CD4-positive, alpha-beta T cell treated with Interleukin-12 subunit alpha and Interleukin-12 subunit beta, for 1 hour (primary cell): ENCODE results near the gene MAP4K1.
A peak's percentile ranks its signal among the peaks of the same experiment; 100 is the strongest.
"Not testable (repeated sequence)": the region's sequence is repeated elsewhere in the genome, so short reads cannot be mapped to it uniquely, and the experiment has no call there.

ENCODE experiments used
- DNase-seq: peaks from one replicate; pipeline ENCODE4 v3.0.0-alpha.2; 2020

Gene MAP4K1

GRCh38 chr19:38619361-38620174 is 1.8 kb upstream of the MAP4K1 start:
- no peak for DNase-seq

GRCh38 chr19:38618590-38619360 is 1.0 kb upstream of the MAP4K1 start, which contains the start of gene EIF3K:
EIF3K (plus strand) TSS chr19:38619188; CDS start chr19:38619269, 81 bp downstream.
- peak; percentile 98 for DNase-seq

DNA sequence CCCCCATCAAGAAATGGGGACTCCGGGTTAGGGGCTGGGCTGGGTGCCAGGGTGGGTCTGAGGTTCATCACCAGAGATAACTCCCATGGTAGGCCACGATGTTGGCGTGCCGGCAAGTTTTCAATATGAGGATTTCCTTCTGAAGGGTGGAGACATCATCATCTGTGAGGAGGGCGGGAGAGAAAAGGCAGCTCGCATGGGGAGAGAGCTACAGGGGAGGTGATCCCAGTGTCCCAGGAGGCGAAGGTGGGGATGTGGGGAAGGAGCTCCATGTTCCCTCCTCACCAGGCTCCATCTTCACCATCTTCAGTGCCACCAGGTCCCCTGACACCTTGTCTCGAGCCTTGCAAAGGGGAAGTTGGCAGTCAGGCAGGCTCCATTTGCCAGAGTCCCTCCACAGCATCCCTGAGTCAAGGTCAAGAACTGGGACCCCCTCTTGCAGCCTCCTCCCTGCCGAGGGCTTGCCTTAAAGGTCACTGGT is 430 bp downstream of the MAP4K1 start:
- DNase-seq: no peak

DNA sequence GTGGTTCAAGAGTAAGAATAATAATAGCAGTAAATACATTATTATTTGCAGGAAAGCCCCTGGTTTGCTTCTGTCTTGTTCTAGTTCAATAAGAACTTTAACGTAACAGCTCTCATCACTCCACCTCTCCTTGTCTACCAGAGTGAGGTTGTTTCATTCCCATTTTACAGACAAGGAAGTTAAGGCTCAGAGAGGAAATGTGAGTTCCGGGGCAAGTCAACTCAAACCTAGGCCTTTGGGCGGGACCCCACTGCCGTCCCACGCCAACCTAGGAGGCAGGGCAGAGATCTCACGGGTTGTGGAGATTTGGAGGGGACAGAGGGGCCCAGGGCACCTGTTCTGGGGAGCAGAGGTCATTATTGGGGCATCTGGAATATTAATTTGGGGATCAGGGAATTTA is 1.5 kb downstream of the MAP4K1 start:
- no peak for DNase-seq

- no peak for DNase-seq
Measured at GRCh38 chr19:38615007-38615581, 2.7 kb downstream of the MAP4K1 start.

GRCh38 chr19:38614289-38614688 is 3.5 kb downstream of the MAP4K1 start:
- DNase-seq: no peak

DNA sequence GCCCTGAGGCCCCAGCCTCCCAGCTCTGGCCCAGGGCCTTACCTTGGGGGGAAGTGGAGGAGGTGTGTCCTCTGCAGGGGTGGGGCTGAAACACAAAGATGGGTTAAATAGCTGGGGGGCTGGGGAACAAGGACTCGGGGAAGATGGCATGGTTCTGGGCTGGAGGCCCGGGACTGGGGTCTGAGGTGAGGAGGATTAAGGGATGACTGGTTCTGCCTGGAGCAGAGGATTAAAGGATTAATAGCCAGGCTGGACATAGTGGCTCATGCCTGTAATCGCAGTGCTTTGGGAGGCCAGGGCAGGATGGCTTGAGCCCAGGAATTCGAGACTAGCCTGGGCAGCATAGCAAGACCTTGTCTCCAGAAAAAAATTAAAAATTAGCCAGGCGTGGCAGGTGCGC is 11.6 kb downstream of the MAP4K1 start:
- DNase-seq: no peak

- DNase-seq: not testable (repeated sequence)
Measured at GRCh38 chr19:38602856-38603255, 14.9 kb downstream of the MAP4K1 start.

- DNase-seq: no peak
Measured at GRCh38 chr19:38599722-38600121, 18.0 kb downstream of the MAP4K1 start.

DNA sequence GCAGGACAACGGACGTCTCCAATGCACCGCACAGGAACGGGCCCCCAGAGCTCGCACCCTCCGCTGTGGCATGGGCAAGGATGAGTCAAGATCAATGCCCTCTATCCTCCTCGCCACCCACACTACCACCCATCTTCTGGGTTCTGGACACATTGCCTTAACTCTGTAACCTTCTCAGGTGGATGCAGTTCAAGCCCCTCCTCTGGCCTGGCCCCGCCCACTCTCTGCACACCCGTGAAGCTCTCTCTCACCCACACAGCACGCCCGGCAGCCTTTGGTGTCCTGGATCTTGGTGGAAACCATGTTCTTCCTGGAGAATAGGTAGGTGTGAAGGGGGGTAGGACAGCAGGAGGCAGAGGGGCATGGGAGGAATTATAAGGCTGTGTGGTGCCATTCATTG is 20.7 kb downstream of the MAP4K1 start:
- DNase-seq: no peak

DNA sequence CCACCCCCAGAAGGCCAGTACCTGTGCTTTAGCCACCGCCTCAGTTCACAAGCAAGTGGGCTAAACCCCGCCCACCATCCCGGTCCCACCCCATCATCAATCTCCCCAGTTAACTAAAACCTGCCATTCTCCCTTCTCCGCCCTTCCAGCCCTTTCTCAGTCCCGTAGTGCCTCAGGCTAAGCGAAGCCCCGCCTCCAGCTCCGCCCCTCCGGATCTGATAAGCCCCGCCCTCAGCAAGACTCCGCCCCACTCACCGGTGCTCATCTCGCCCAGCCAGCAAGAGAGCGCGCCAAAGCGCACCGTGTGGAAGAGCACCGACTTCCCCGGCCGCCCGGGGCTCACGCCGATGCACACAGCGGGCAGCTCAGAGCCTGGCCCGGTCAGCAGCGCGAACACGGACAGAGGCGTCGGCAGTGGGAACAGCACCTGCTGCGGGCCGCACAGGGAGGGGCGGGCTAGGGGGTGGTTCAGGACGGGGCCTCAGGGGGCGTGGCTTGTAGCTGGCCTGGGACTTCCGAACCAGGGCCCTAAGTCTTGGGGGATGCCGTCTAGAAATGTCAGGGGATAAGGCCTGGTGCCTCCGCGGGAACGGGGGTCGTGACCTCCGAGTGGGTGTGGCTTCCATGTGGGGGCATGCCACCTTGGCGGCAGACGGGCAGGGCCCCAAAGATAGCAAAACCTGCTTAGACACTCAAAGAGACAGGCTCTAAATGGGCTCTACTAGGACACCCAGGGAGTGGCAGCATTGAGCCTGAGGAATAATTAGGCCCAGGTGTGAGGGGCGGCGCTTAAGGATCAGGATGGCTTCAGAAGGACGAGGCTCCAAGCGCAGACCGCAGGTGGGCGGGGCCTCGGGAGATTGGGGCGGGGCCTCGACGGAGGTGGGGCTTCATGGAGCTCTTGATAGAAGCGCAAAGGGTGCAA is 21.4 kb downstream of the MAP4K1 start:
- peak; percentile 10 for DNase-seq

DNA sequence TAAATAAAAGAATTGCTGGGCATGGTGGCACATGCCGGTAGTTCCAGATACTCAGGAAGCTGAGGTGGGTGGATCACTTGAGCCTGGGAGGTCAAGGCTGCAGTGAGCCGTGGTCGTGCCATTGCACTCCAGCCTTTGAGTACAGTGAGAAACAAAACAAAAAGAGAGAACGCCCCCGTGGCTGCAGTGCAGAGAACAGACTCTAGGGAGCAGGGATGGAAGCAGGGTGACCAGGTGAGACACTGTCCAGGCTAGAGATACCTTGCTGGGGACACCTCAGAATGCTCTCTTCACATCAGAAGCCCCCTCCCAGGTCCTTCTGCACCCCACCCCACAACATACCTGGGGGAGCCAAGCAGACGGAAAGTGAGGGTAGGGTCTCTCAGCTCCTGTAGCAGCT is 24.8 kb downstream of the MAP4K1 start:
- no peak for DNase-seq

DNA sequence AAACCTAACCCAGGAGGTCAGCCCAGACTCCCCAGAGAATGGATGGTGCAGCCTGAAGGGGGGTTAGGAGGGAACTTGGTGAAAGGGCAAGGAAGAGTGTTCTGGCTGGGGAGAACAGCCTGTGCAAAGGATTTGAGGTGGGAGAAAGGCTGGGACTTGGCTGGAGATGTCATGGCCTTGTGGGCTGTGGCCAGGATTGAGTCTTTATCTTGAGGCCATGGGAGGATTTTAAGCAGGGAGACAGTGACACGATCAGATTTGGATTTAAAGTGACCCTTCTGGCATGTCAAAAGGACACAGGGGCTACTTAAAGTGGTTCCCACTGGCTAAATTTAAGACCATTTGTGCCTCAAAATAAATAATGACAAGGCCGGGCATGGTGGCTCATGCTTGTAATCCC is 29.7 kb downstream of the MAP4K1 start:
- DNase-seq: no peak

DNA sequence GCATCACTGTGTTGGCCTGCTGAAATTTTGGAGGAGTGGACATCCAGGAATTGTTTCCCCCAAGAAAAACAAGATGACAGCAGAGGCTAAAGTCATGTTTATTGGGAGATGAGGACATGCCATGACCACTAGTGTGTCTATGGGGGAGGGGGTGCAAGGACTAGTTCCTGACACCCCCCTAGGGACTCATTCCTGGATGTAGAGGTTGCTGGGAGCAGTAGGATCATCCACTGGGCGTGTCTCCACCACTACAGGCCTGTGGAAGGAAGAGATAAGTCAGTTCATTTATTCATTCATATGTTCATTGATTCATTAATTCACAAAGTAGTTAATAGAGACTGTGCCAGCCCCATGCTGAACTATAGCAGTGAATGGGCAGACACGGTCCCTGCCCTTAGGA is 30.2 kb downstream of the MAP4K1 start:
- DNase-seq: no peak

DNA sequence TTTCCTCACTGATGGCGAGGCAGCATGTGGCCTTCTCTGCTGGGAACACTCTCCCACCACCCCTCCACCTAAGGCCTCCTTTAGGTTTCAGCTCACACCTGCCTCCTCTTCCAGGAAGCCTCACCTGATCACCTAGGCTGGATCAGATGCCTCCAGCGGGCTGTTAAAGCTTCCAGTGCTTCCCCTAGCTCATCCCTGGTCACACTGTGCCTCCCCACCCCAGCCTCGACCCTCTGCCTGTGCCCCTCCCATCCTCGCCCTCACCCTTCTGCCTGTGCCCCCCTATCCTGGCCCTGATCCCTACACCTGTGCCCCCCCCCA is 33.8 kb downstream of the MAP4K1 start:
- no peak for DNase-seq

GRCh38 chr19:38583219-38583984 is 34.4 kb downstream of the MAP4K1 start:
- DNase-seq: no peak

DNA sequence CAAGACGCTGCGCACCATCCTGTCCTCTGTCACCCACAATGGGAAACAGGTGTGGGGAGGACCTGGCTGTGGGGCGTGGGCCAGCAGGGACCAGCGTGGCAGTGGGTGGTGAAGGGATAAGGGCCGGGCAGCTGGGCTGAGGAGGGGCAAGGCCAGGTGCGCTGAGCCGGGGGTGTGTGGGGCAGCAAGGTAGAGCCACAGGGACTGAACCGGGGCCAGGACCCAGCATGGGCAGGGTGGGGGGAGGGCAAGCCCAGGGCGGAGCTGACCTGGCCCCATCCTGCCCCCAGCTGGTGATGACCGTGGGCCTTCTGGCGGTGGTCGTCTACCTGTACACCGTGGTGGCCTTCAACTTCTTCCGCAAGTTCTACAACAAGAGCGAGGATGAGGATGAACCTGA is 37.7 kb downstream of the MAP4K1 start:
- DNase-seq: no peak

DNA sequence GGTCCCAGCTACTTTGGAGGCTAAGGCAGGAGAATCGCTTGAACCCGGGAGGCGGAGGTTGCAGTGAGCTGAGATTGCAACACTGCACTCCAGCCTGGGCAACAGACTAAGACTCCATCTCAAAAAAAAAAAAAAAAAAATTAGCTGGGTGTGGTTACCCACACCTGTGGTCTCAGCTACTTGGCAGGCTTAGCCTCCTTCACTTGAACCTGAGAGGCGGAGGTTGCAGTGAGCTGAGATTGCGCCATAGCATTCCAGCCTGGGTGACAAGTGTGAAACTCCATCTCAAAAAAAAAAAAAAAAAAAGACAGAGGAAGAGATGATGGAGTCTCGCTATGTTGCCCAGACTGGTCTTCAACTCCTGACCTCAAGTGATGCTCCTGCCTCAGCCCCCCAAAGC is 38.4 kb downstream of the MAP4K1 start:
- peak; percentile 24 for DNase-seq

- DNase-seq: no peak
Measured at GRCh38 chr19:38577826-38578225, 39.9 kb downstream of the MAP4K1 start.

GRCh38 chr19:38571682-38572081 is 46.1 kb downstream of the MAP4K1 start:
- no peak for DNase-seq

DNA sequence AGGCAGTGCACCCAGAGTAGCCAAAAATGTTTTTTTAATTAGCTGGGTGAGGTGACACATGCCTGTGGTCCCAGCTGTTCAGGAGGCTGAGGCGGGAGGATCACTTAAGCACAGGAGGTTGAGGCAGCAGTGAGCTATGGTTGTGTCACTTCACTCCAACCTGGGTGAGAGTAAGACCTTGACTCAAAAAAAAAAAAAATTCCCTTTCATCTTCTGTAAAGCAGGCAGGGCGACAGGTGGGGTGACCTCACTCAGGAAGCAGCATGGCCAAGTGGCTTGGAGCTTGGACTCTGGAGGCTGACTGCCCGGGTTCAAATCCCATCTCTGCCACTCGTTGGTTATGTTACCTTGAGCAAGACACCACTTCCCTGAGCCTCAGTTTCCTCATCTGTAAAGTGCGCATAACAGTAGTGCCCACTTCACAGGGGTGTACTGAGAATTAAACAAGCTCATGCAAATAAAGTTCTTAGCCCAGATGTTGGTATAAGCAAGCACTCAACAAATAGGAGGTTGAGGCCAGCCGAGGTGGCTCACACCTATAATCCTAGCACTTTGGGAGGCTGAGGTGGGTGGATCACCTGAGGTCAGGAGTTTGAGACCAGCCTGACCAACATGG is 48.3 kb downstream of the MAP4K1 start:
- DNase-seq: no peak
